ENCODE data around the gene ZG16. TPM values are rescaled to one million over a fixed set of nuclear protein-coding genes. Genes with fewer than 3 reads are reported as not detected.
"Not testable (repeated sequence)": the region's sequence is repeated elsewhere in the genome, so short reads cannot be mapped to it uniquely, and the experiment has no call there.

ZG16 gene
- total and polyA plus RNA-seq, 3 experiments from 2014 or later: not detected

GRCh38 chr16:29775742-29776408, 2.2 kb upstream of the ZG16 start:
- CTCF ChIA-PET: interaction anchor here (1.1 to 1.7 kb wide), 2 partner anchors 9 to 256 kb away, joined by 4 to 5 read pairs; no protein-coding TSS in a partner anchor
- H3K27me3 Mint-ChIP-seq: peaks cover 0 to 2% of the 10 kb centered on the region in 2 donors
- POLR2A ChIA-PET: no interaction called here

GRCh38 chr16:29779474-29779873, 1.4 kb downstream of the ZG16 start:
- POLR2A ChIA-PET: no interaction called here
- CTCF ChIA-PET: interaction anchor here (0.9 to 1.8 kb wide), 2 partner anchors 11 to 14 kb away, joined by 3 to 6 read pairs; partner anchors contain the start of gene KIF22
- Histone ChIP-seq H3K9me3 (ENCODE audit: low read length) (no peaks in the 10 kb centered on the region), H3K4me1 (ENCODE audit: insufficient read depth, low read length) (peaks cover 2% of the 10 kb centered on the region), H3K27ac (ENCODE audit: low read depth, low read length) (no peak overlapping the region), H3K27me3 (ENCODE audit: insufficient read depth, low read length, poor library complexity, severe bottlenecking) (no peaks in the 10 kb centered on the region), H3K36me3 (ENCODE audit: insufficient read depth, low read length) (no peaks in the 10 kb centered on the region), H3K4me3 (ENCODE audit: low read length) (no peak overlapping the region)
- peaks cover 0 to 2% of the 10 kb centered on the region in 2 donors for H3K27me3 Mint-ChIP-seq
- H3K4me3 Mint-ChIP-seq: no peak overlapping the region
- H3K9me3 Mint-ChIP-seq: no peaks in the 10 kb centered on the region
- H3K4me1 Mint-ChIP-seq: peaks cover 3 to 13% (median 5%) of the 10 kb centered on the region in 3 donors
- no peak for DNase-seq
- H3K27ac Mint-ChIP-seq: no peak overlapping the region
- peaks cover 0 to 2% (median 0%) of the 10 kb centered on the region in 3 donors for H3K36me3 Mint-ChIP-seq

More at GRCh38 chr16:29775742-29776408, 2.2 kb upstream of the ZG16 start:
- Histone ChIP-seq H3K9me3 (ENCODE audit: low read length) (no peaks in the 10 kb centered on the region), H3K4me1 (ENCODE audit: insufficient read depth, low read length) (no peaks in the 10 kb centered on the region), H3K27me3 (ENCODE audit: insufficient read depth, low read length, poor library complexity, severe bottlenecking) (no peaks in the 10 kb centered on the region), H3K36me3 (ENCODE audit: insufficient read depth, low read length) (no peaks in the 10 kb centered on the region), H3K4me3 (ENCODE audit: low read length) (no peak overlapping the region), H3K27ac (ENCODE audit: low read depth, low read length) (no peak overlapping the region)
- peaks cover 0 to under 1% (median 0%) of the 10 kb centered on the region in 3 donors for H3K4me1 Mint-ChIP-seq
- peak in 1 of 5 donors; percentile 13 for DNase-seq
- H3K4me3 Mint-ChIP-seq: no peak overlapping the region
- no peaks in the 10 kb centered on the region for H3K9me3 Mint-ChIP-seq
- H3K27ac Mint-ChIP-seq: peak overlapping the region in 1 of 8 donors; percentile 51
- no peaks in the 10 kb centered on the region for H3K36me3 Mint-ChIP-seq

GRCh38 chr16:29783094-29783953, 5.3 kb downstream of the ZG16 start:
- peaks cover 14% of the 10 kb centered on the region for H3K4me1 ChIP-seq (ENCODE audit: insufficient read depth, low read length)
- H3K36me3 Mint-ChIP-seq: not testable (repeated sequence)

GRCh38 chr16:29784157-29784556, 6.1 kb downstream of the ZG16 start:
- H3K4me3 Mint-ChIP-seq: peak overlapping the region in 1 of 7 donors; percentile 25
- DNase-seq: peak in 1 of 5 donors; percentile 36
- no peaks in the 10 kb centered on the region for H3K9me3 Mint-ChIP-seq
- no peak overlapping the region for H3K4me3 ChIP-seq (ENCODE audit: low read length)
- H3K27me3 ChIP-seq (ENCODE audit: insufficient read depth, low read length, poor library complexity, severe bottlenecking): no peaks in the 10 kb centered on the region
- ChIA-PET POLR2A (interaction anchor here (0.6 to 1.0 kb wide), 3 partner anchors 29 to 46 kb away, joined by 3 read pairs; no protein-coding TSS in a partner anchor), CTCF (interaction anchor here (0.6 to 5.1 kb wide), 19 partner anchors 9 to 287 kb away, joined by 3 to 53 read pairs (median 6); partner anchors contain the start of genes MVP and PAGR1)
- peaks cover 15 to 24% (median 24%) of the 10 kb centered on the region in 3 donors for H3K4me1 Mint-ChIP-seq
- peak overlapping the region in 6 of 8 donors; percentile 4 to 86 (median 44) for H3K27ac Mint-ChIP-seq
- H3K36me3 Mint-ChIP-seq: peaks cover 0 to 2% (median 0%) of the 10 kb centered on the region in 3 donors
- H3K9me3 ChIP-seq (ENCODE audit: low read length): no peaks in the 10 kb centered on the region
- H3K27me3 Mint-ChIP-seq: peaks cover 0 to 3% of the 10 kb centered on the region in 2 donors
- H3K4me1 ChIP-seq (ENCODE audit: insufficient read depth, low read length): peaks cover 14% of the 10 kb centered on the region
- H3K27ac ChIP-seq (ENCODE audit: low read depth, low read length): no peak overlapping the region
- H3K36me3 ChIP-seq (ENCODE audit: insufficient read depth, low read length): no peaks in the 10 kb centered on the region

More at GRCh38 chr16:29783094-29783953, 5.3 kb downstream of the ZG16 start:
- not testable (repeated sequence) for H3K36me3 ChIP-seq (ENCODE audit: insufficient read depth, low read length); H3K27me3 ChIP-seq (ENCODE audit: insufficient read depth, low read length, poor library complexity, severe bottlenecking); H3K4me3 Mint-ChIP-seq; H3K9me3 Mint-ChIP-seq; H3K4me3 ChIP-seq (ENCODE audit: low read length); H3K9me3 ChIP-seq (ENCODE audit: low read length); H3K27ac ChIP-seq (ENCODE audit: low read depth, low read length); H3K27me3 Mint-ChIP-seq
- ChIA-PET POLR2A (interaction anchor here (0.6 kb wide), 1 partner anchor 10 kb away, joined by 5 read pairs; no protein-coding TSS in a partner anchor), CTCF (interaction anchor here (5.1 kb wide), 1 partner anchor 83 kb away, joined by 53 read pairs; no protein-coding TSS in a partner anchor)
- peak in 1 of 5 donors; percentile 13 for DNase-seq
- Mint-ChIP-seq H3K4me1 (peaks cover 12 to 24% (median 20%) of the 10 kb centered on the region in 3 donors), H3K27ac (peak overlapping the region in 3 of 8 donors; percentile 20 to 74 (median 29))

GRCh38 chr16:29784901-29785500, 6.9 kb downstream of the ZG16 start:
- ChIA-PET POLR2A (interaction anchor here (0.5 to 1.6 kb wide), 10 partner anchors 22 to 612 kb away, joined by 3 to 9 read pairs (median 4); partner anchors contain the start of genes C16orf54 and PAGR1), CTCF (interaction anchor here (0.6 to 5.1 kb wide), 26 partner anchors 10 to 286 kb away, joined by 3 to 53 read pairs (median 5); partner anchors contain the start of genes MVP and PAGR1)
- H3K9me3 ChIP-seq (ENCODE audit: low read length): no peaks in the 10 kb centered on the region
- Mint-ChIP-seq H3K4me3 (peak overlapping the region; percentile 50 to 77 (median 69)), H3K27ac (peak overlapping the region in 7 of 8 donors; percentile 47 to 83 (median 74)), H3K9me3 (no peaks in the 10 kb centered on the region), H3K36me3 (peaks cover 0 to 2% (median 0%) of the 10 kb centered on the region in 3 donors), H3K27me3 (peaks cover 0 to 3% of the 10 kb centered on the region in 2 donors), H3K4me1 (peaks cover 17 to 28% (median 27%) of the 10 kb centered on the region in 3 donors)
- H3K36me3 ChIP-seq (ENCODE audit: insufficient read depth, low read length): no peaks in the 10 kb centered on the region
- H3K27me3 ChIP-seq (ENCODE audit: insufficient read depth, low read length, poor library complexity, severe bottlenecking): no peaks in the 10 kb centered on the region
- peak overlapping the region; percentile 33 for H3K4me3 ChIP-seq (ENCODE audit: low read length)
- peaks cover 20% of the 10 kb centered on the region for H3K4me1 ChIP-seq (ENCODE audit: insufficient read depth, low read length)
- DNase-seq: peak; percentile 55 to 79 (median 62)
- no peak overlapping the region for H3K27ac ChIP-seq (ENCODE audit: low read depth, low read length)

- Mint-ChIP-seq H3K36me3 (peaks cover 0 to 12% (median 0%) of the 10 kb centered on the region in 3 donors), H3K27ac (peak overlapping the region in 1 of 8 donors; percentile 36), H3K4me3 (peak overlapping the region in 1 of 7 donors; percentile 10), H3K4me1 (peaks cover 34 to 44% (median 37%) of the 10 kb centered on the region in 3 donors)
- H3K9me3 Mint-ChIP-seq; H3K36me3 ChIP-seq (ENCODE audit: insufficient read depth, low read length); POLR2A ChIA-PET; H3K27me3 ChIP-seq (ENCODE audit: insufficient read depth, low read length, poor library complexity, severe bottlenecking); H3K27me3 Mint-ChIP-seq; H3K27ac ChIP-seq (ENCODE audit: low read depth, low read length); H3K4me3 ChIP-seq (ENCODE audit: low read length); H3K9me3 ChIP-seq (ENCODE audit: low read length): not testable (repeated sequence)
- DNase-seq: peak in 1 of 5 donors; percentile 8
- H3K4me1 ChIP-seq (ENCODE audit: insufficient read depth, low read length): peaks cover 31% of the 10 kb centered on the region
- CTCF ChIA-PET: interaction anchor here (2.4 to 5.1 kb wide), 4 partner anchors 30 to 86 kb away, joined by 8 to 53 read pairs (median 24); partner anchors contain the start of gene PAGR1
These were observed 9.1 kb downstream of the ZG16 start for GRCh38 chr16:29787155-29787554.

GRCh38 chr16:29789775-29790182, 11.7 kb downstream of the ZG16 start:
- POLR2A ChIA-PET: interaction anchor here (0.6 to 3.3 kb wide), 17 partner anchors 11 to 620 kb away, joined by 3 to 59 read pairs (median 7); partner anchors contain the start of genes C16orf54, MAZ, MVP and PAGR1
- H3K27ac ChIP-seq (ENCODE audit: low read depth, low read length): peak overlapping the region; percentile 85
- no peaks in the 10 kb centered on the region for H3K9me3 ChIP-seq (ENCODE audit: low read length)
- H3K36me3 ChIP-seq (ENCODE audit: insufficient read depth, low read length): no peaks in the 10 kb centered on the region
- no peaks in the 10 kb centered on the region for H3K27me3 ChIP-seq (ENCODE audit: insufficient read depth, low read length, poor library complexity, severe bottlenecking)
- Mint-ChIP-seq H3K36me3 (peaks cover 0 to 24% (median 5%) of the 10 kb centered on the region in 3 donors), H3K4me3 (peak overlapping the region; percentile 94 to 99 (median 99)), H3K9me3 (no peaks in the 10 kb centered on the region), H3K27me3 (peaks cover 0 to 4% of the 10 kb centered on the region in 2 donors), H3K27ac (peak overlapping the region; percentile 94 to 99 (median 98)), H3K4me1 (peaks cover 44 to 61% (median 48%) of the 10 kb centered on the region in 3 donors)
- no peak for DNase-seq
- H3K4me3 ChIP-seq (ENCODE audit: low read length): peak overlapping the region; percentile 76
- H3K4me1 ChIP-seq (ENCODE audit: insufficient read depth, low read length): peaks cover 48% of the 10 kb centered on the region
- CTCF ChIA-PET: interaction anchor here (0.7 to 4.7 kb wide), 31 partner anchors 11 to 110 kb away, joined by 3 to 51 read pairs (median 6); partner anchors contain the start of genes C16orf54, CDIPT, PAGR1 and ZG16
